ENCODE data around the gene CD44. TPM values are rescaled to one million over a fixed set of nuclear protein-coding genes. Genes with fewer than 3 reads are reported as not detected.

The CD44 gene
- total and polyA plus RNA-seq, 10 of the 15 experiments (the other 5 are each of a cell fraction or from before 2014, with no cell fraction given): 57.1 to 293 (median 120) TPM

- no peak for TF ChIP-seq RELA (IDR thresholded peaks at IDR 0.05; ENCODE audit: borderline replicate concordance, partially characterized antibody)
- 0 out of 2 replicates have a peak, but pooled peaks have one; percentile 8 for TF ChIP-seq JUNB (IDR thresholded peaks at IDR 0.05)
- no peak for TF ChIP-seq CEBPZ (IDR thresholded peaks at IDR 0.05; ENCODE audit: low read depth, low read length)
- no peak for TF ChIP-seq CTCF (IDR thresholded peaks at IDR 0.05 in 2 of 3, conservative IDR thresholded peaks at IDR 0.05 in 1 of 3; ENCODE audit: control insufficient read depth in 2 of 3, extremely low read depth in 1 of 3, insufficient read depth in 1 of 3, low read depth in 3 of 3, low read length in 3 of 3)
- 0 out of 4 replicates have a peak, but pooled peaks of 1 of the 2 experiments have one; percentile 11 for TF ChIP-seq ETV6 (conservative IDR thresholded peaks at IDR 0.05 in 1 of 2, IDR thresholded peaks at IDR 0.05 in 1 of 2; ENCODE audit: borderline replicate concordance in 1 of 2, low read depth in 1 of 2)
- no peak for TF ChIP-seq RAD51 (IDR thresholded peaks at IDR 0.05)
- no peak for TF ChIP-seq ZNF592 (IDR thresholded peaks at IDR 0.05)
- no peak for TF ChIP-seq STAT1 (conservative IDR thresholded peaks at IDR 0.05)
- TF ChIP-seq SIX5 (IDR thresholded peaks at IDR 0.05; ENCODE audit: low read depth, low read length, severe bottlenecking): no peak
- TF ChIP-seq CHD1 (IDR thresholded peaks at IDR 0.05; ENCODE audit: low read depth, low read length): no peak
- no peak for TF ChIP-seq PAX8 (IDR thresholded peaks at IDR 0.05)
- peak; percentile 63 for TF ChIP-seq RUNX3 (IDR thresholded peaks at IDR 0.05; ENCODE audit: low read length)
- no peak for TF ChIP-seq ASH2L (IDR thresholded peaks at IDR 0.05; ENCODE audit: borderline replicate concordance, low read depth)
- no peak for TF ChIP-seq MYC (IDR thresholded peaks at IDR 0.05; ENCODE audit: insufficient read depth, insufficient read length, insufficient replicate concordance, low read length, severe bottlenecking)
- TF ChIP-seq NBN (IDR thresholded peaks at IDR 0.05): no peak
- no peak for TF ChIP-seq MEF2B (IDR thresholded peaks at IDR 0.05; ENCODE audit: partially characterized antibody, poor library complexity, severe bottlenecking)
- TF ChIP-seq FOS (IDR thresholded peaks at IDR 0.05; ENCODE audit: borderline replicate concordance, extremely low read depth, insufficient read length): no peak
- TF ChIP-seq SPI1 (IDR thresholded peaks at IDR 0.05; ENCODE audit: borderline replicate concordance, insufficient read depth, low read depth, low read length): no peak
- peak; percentile 25; the same call in 1 of the 2 replicates for TF ChIP-seq EED (IDR thresholded peaks at IDR 0.05; ENCODE audit: low read depth)
- TF ChIP-seq BRCA1 (IDR thresholded peaks at IDR 0.05; ENCODE audit: low read depth, low read length): no peak
- TF ChIP-seq TAF1 (IDR thresholded peaks at IDR 0.05; ENCODE audit: borderline replicate concordance, low read depth, low read length): no peak
- no peak for TF ChIP-seq SREBF1 (IDR thresholded peaks at IDR 0.05; ENCODE audit: low read length)
Measured at GRCh38 chr11:35135222-35135621, 3.7 kb upstream of the CD44 start (continued).

Measured in GM12878 (cell line).